ENCODE measurements around the gene ATP10B.

The ATP10B gene

GRCh38 chr5:160667160-160667559 is 184.9 kb downstream of the ATP10B start:
- in situ Hi-C loops (cut with HindIII; ENCODE audit: low sequenced_read_pairs), result no loop called here
- TF ChIP-seq CTCF (IDR thresholded peaks at IDR 0.05; ENCODE audit: low read depth, low read length, missing control alignments), result no peak
- no peak for DNase-seq (ENCODE audit: low read depth)
- no peak overlapping the region for H3K4me3 ChIP-seq (ENCODE audit: low read depth, low read length)

GRCh38 chr5:160665460-160665859 is 186.6 kb downstream of the ATP10B start:
- DNase-seq (ENCODE audit: low read depth), result no peak
- in situ Hi-C loops (cut with HindIII; ENCODE audit: low sequenced_read_pairs), result no loop called here
- no peak for TF ChIP-seq CTCF (IDR thresholded peaks at IDR 0.05; ENCODE audit: low read depth, low read length, missing control alignments)
- no peak overlapping the region for H3K4me3 ChIP-seq (ENCODE audit: low read depth, low read length)

- no peak overlapping the region for H3K4me3 ChIP-seq (ENCODE audit: low read depth, low read length)
- TF ChIP-seq CTCF (IDR thresholded peaks at IDR 0.05; ENCODE audit: low read depth, low read length, missing control alignments), result no peak
- no peak for DNase-seq (ENCODE audit: low read depth)
- in situ Hi-C loops (cut with HindIII; ENCODE audit: low sequenced_read_pairs), result no loop called here
Observed at GRCh38 chr5:160660132-160660531, 191.9 kb downstream of the ATP10B start.

GRCh38 chr5:160657622-160658458 is 194.2 kb downstream of the ATP10B start:
- no peak for TF ChIP-seq CTCF (IDR thresholded peaks at IDR 0.05; ENCODE audit: low read depth, low read length, missing control alignments)
- no peak overlapping the region for H3K4me3 ChIP-seq (ENCODE audit: low read depth, low read length)
- in situ Hi-C loops (cut with HindIII; ENCODE audit: low sequenced_read_pairs), result no loop called here
- no peak for DNase-seq (ENCODE audit: low read depth)

GRCh38 chr5:160657068-160657507 is 194.9 kb downstream of the ATP10B start:
- no peak for TF ChIP-seq CTCF (IDR thresholded peaks at IDR 0.05; ENCODE audit: low read depth, low read length, missing control alignments)
- in situ Hi-C loops (cut with HindIII; ENCODE audit: low sequenced_read_pairs), result no loop called here
- no peak for DNase-seq (ENCODE audit: low read depth)
- H3K4me3 ChIP-seq (ENCODE audit: low read depth, low read length), result no peak overlapping the region

GRCh38 chr5:160655717-160656116 is 196.3 kb downstream of the ATP10B start:
- no peak overlapping the region for H3K4me3 ChIP-seq (ENCODE audit: low read depth, low read length)
- TF ChIP-seq CTCF (IDR thresholded peaks at IDR 0.05; ENCODE audit: low read depth, low read length, missing control alignments), result no peak
- in situ Hi-C loops (cut with HindIII; ENCODE audit: low sequenced_read_pairs), result no loop called here
- no peak for DNase-seq (ENCODE audit: low read depth)

All from astrocyte of the cerebellum (primary cell).